Measurements from ENCODE around the gene SULF2.

SULF2 gene

DNA sequence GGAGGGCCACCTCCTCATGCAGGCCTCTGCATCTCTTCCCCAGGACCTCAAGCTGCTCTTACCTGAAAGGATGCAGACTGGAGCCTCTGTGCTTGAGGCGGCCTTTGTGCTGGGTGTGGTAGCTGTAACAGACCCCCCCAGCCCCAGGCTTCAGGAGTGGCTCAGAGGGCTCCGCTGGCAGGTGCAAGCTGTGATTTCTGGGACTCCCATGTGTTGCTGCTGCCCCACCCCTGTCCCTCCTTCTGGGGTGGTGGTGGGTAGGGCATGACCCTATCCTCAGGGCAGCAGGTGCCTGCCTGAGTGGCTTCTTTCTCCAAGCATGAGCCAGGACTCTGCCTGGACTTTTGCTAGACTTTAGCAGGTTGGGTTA lies 121.2 kb downstream of the SULF2 start:
- H3K9me3 ChIP-seq (ENCODE audit: control insufficient read depth, low read length), result no peaks in the 10 kb centered on the region
- no peak overlapping the region for H3K27ac ChIP-seq (ENCODE audit: insufficient read depth, low read length, poor library complexity, severe bottlenecking)
- H3K4me3 ChIP-seq (ENCODE audit: insufficient read depth, low read depth, low read length, poor library complexity, severe bottlenecking), result no peak overlapping the region
- H3K36me3 ChIP-seq (ENCODE audit: control insufficient read depth, insufficient read depth, low read length), result peaks cover 3% of the 10 kb centered on the region
- H3K27me3 ChIP-seq (replicated peaks; ENCODE audit: control insufficient read depth, insufficient read depth, low read length, poor library complexity, severe bottlenecking), result no peaks in the 10 kb centered on the region
- H3K4me1 ChIP-seq (ENCODE audit: control insufficient read depth, insufficient read depth, low read length, poor library complexity, severe bottlenecking), result no peaks in the 10 kb centered on the region
- DNase-seq, result no peak

DNA sequence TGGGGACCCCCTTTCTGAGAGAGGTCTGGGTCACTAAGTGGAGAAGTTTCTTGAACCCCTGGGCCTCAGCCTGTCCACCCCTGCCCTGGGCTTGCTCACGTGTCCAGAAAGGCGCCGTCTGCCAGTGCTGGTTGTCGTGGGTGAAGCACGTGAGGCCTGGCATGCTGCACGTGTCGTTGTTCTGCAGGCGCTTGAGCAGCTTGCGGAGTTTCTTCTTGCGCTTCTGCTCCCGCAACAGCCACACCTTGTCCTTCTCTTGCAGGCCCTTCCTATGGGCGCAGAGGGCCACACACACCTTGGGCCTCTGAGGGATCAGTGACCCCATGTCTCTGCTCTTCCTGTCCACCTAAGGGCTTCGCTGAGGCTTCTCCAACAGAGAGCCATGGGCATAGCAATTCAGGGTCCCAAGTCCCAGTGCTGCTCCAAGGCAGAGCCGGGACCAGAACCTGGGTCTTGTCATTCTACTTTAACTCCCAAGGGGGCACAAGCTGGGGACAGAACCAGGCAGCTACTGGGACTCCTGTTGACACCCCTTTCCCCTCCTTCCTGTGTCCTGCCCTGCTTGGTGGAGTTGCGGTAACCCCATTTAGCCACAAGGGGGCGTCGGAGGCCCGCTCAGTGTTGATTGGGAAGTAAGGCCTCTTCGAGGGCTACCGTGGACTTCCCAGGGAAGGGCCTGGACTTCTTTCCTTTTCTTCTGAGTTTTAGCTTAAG lies 121.8 kb downstream of the SULF2 start:
- Histone ChIP-seq H3K4me1 (ENCODE audit: control insufficient read depth, insufficient read depth, low read length, poor library complexity, severe bottlenecking) (no peaks in the 10 kb centered on the region), H3K4me3 (ENCODE audit: insufficient read depth, low read depth, low read length, poor library complexity, severe bottlenecking) (no peak overlapping the region), H3K9me3 (ENCODE audit: control insufficient read depth, low read length) (no peaks in the 10 kb centered on the region), H3K27ac (ENCODE audit: insufficient read depth, low read length, poor library complexity, severe bottlenecking) (no peak overlapping the region), H3K36me3 (ENCODE audit: control insufficient read depth, insufficient read depth, low read length) (peaks cover 3% of the 10 kb centered on the region), H3K27me3 (replicated peaks; ENCODE audit: control insufficient read depth, insufficient read depth, low read length, poor library complexity, severe bottlenecking) (no peaks in the 10 kb centered on the region)
- peak; percentile 35 to 61 (median 43) for DNase-seq

DNA sequence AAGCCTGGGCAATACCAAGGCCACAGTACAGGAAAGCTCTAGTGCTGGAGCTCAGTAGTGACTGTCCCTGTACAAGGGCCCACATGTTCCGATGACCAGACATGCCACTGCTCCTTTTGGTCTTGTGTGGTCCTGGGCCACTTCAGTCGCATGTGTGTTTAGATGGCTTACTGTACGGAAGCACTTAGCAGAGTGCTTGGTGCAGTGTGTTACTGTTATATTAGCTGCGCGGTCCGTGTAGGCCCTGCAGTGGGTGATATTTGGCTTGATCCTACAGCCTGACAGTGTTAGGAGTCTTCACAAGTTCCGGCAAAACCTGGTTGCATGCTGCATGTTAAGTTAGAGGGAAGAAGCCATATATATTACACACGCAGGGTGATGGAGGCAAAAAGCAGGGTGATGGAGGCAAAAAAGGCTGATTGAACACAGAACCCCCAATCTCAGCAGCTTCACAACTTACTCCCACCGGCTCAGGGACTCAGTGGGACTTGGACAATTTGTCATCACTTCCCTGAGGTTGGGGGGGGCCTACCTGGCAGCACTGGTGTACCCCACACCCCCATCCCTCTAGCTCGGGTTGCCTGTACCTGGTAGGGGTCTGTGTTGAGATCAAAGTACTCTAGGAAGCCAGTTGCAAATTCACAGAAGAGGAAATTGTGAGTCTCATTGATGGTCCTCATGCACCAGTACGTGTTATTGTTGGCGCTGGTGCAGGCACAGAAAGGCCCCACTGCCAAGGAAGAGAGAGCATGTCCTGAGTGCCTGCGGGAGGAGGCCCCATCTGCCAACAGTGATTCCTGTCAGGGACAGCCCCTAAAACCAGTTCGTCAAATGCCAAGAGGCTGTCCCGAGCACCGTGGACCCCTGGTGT lies 122.6 kb downstream of the SULF2 start:
- Histone ChIP-seq H3K4me1 (ENCODE audit: control insufficient read depth, insufficient read depth, low read length, poor library complexity, severe bottlenecking) (no peaks in the 10 kb centered on the region), H3K4me3 (ENCODE audit: insufficient read depth, low read depth, low read length, poor library complexity, severe bottlenecking) (no peak overlapping the region), H3K36me3 (ENCODE audit: control insufficient read depth, insufficient read depth, low read length) (peaks cover 3% of the 10 kb centered on the region), H3K27ac (ENCODE audit: insufficient read depth, low read length, poor library complexity, severe bottlenecking) (no peak overlapping the region), H3K9me3 (ENCODE audit: control insufficient read depth, low read length) (no peaks in the 10 kb centered on the region), H3K27me3 (replicated peaks; ENCODE audit: control insufficient read depth, insufficient read depth, low read length, poor library complexity, severe bottlenecking) (no peaks in the 10 kb centered on the region)
- DNase-seq, result no peak

GRCh38 chr20:47661714-47662113 lies 123.6 kb downstream of the SULF2 start:
- Histone ChIP-seq H3K36me3 (ENCODE audit: control insufficient read depth, insufficient read depth, low read length) (peaks cover 3% of the 10 kb centered on the region), H3K4me1 (ENCODE audit: control insufficient read depth, insufficient read depth, low read length, poor library complexity, severe bottlenecking) (no peaks in the 10 kb centered on the region), H3K4me3 (ENCODE audit: insufficient read depth, low read depth, low read length, poor library complexity, severe bottlenecking) (no peak overlapping the region), H3K27me3 (replicated peaks; ENCODE audit: control insufficient read depth, insufficient read depth, low read length, poor library complexity, severe bottlenecking) (no peaks in the 10 kb centered on the region), H3K9me3 (ENCODE audit: control insufficient read depth, low read length) (no peaks in the 10 kb centered on the region), H3K27ac (ENCODE audit: insufficient read depth, low read length, poor library complexity, severe bottlenecking) (no peak overlapping the region)
- no peak for DNase-seq

GRCh38 chr20:47660983-47661700 lies 124.1 kb downstream of the SULF2 start:
- Histone ChIP-seq H3K27me3 (replicated peaks; ENCODE audit: control insufficient read depth, insufficient read depth, low read length, poor library complexity, severe bottlenecking) (no peaks in the 10 kb centered on the region), H3K27ac (ENCODE audit: insufficient read depth, low read length, poor library complexity, severe bottlenecking) (no peak overlapping the region), H3K9me3 (ENCODE audit: control insufficient read depth, low read length) (no peaks in the 10 kb centered on the region), H3K4me3 (ENCODE audit: insufficient read depth, low read depth, low read length, poor library complexity, severe bottlenecking) (no peak overlapping the region), H3K4me1 (ENCODE audit: control insufficient read depth, insufficient read depth, low read length, poor library complexity, severe bottlenecking) (no peaks in the 10 kb centered on the region), H3K36me3 (ENCODE audit: control insufficient read depth, insufficient read depth, low read length) (peaks cover 3% of the 10 kb centered on the region)
- DNase-seq, result no peak

- Histone ChIP-seq H3K27ac (ENCODE audit: insufficient read depth, low read length, poor library complexity, severe bottlenecking) (no peak overlapping the region), H3K4me1 (ENCODE audit: control insufficient read depth, insufficient read depth, low read length, poor library complexity, severe bottlenecking) (no peaks in the 10 kb centered on the region), H3K9me3 (ENCODE audit: control insufficient read depth, low read length) (no peaks in the 10 kb centered on the region), H3K36me3 (ENCODE audit: control insufficient read depth, insufficient read depth, low read length) (peaks cover 3% of the 10 kb centered on the region), H3K27me3 (replicated peaks; ENCODE audit: control insufficient read depth, insufficient read depth, low read length, poor library complexity, severe bottlenecking) (no peaks in the 10 kb centered on the region), H3K4me3 (ENCODE audit: insufficient read depth, low read depth, low read length, poor library complexity, severe bottlenecking) (no peak overlapping the region)
- no peak for DNase-seq
Measured at GRCh38 chr20:47660602-47660905, 124.7 kb downstream of the SULF2 start.

DNA sequence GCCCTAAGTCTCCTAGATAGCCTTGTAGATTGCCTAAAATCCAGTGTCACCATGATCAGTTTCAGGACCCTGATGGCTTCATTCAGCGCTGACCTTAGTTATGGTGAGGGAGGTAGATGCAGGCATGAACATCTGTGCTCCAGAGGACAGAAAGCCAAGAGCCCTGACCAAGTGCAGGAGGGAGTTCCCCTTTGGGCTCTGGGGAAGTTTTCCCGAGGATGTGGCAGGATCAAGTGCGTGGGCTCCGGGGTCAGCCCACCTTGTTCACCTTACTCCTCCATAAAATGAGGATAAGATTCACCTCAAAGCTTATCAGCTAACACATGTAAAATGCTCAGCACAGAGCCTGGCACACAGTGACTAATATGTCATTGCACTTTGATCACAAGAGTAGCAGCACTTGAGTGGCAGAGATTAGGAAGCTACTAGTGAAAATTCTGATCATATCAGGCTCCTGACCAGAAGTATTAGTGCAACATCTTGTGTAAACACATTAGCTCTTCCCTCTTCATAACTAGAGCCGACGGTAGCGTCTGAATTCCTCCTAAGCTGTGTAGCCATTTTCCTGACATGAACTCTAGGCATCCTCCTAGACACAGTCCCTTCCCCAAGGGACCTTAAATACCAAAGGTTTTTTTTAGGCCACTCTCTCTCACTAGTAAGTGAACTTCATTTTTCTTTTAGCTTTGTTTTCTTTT lies 125.2 kb downstream of the SULF2 start:
- Histone ChIP-seq H3K9me3 (ENCODE audit: control insufficient read depth, low read length) (no peaks in the 10 kb centered on the region), H3K36me3 (ENCODE audit: control insufficient read depth, insufficient read depth, low read length) (peaks cover 3% of the 10 kb centered on the region), H3K27ac (ENCODE audit: insufficient read depth, low read length, poor library complexity, severe bottlenecking) (no peak overlapping the region), H3K27me3 (replicated peaks; ENCODE audit: control insufficient read depth, insufficient read depth, low read length, poor library complexity, severe bottlenecking) (no peaks in the 10 kb centered on the region), H3K4me3 (ENCODE audit: insufficient read depth, low read depth, low read length, poor library complexity, severe bottlenecking) (no peak overlapping the region), H3K4me1 (ENCODE audit: control insufficient read depth, insufficient read depth, low read length, poor library complexity, severe bottlenecking) (no peaks in the 10 kb centered on the region)
- DNase-seq, result no peak

GRCh38 chr20:47656318-47656717 lies 129.0 kb downstream of the SULF2 start:
- peaks cover 33% of the 10 kb centered on the region for H3K36me3 ChIP-seq (ENCODE audit: control insufficient read depth, insufficient read depth, low read length)
- no peaks in the 10 kb centered on the region for H3K27me3 ChIP-seq (replicated peaks; ENCODE audit: control insufficient read depth, insufficient read depth, low read length, poor library complexity, severe bottlenecking)
- H3K9me3 ChIP-seq (ENCODE audit: control insufficient read depth, low read length), result no peaks in the 10 kb centered on the region
- no peaks in the 10 kb centered on the region for H3K4me1 ChIP-seq (ENCODE audit: control insufficient read depth, insufficient read depth, low read length, poor library complexity, severe bottlenecking)
- DNase-seq, result no peak
- no peak overlapping the region for H3K4me3 ChIP-seq (ENCODE audit: insufficient read depth, low read depth, low read length, poor library complexity, severe bottlenecking)
- no peak overlapping the region for H3K27ac ChIP-seq (ENCODE audit: insufficient read depth, low read length, poor library complexity, severe bottlenecking)

- no peak overlapping the region for H3K4me3 ChIP-seq (ENCODE audit: insufficient read depth, low read depth, low read length, poor library complexity, severe bottlenecking)
- no peaks in the 10 kb centered on the region for H3K27me3 ChIP-seq (replicated peaks; ENCODE audit: control insufficient read depth, insufficient read depth, low read length, poor library complexity, severe bottlenecking)
- H3K4me1 ChIP-seq (ENCODE audit: control insufficient read depth, insufficient read depth, low read length, poor library complexity, severe bottlenecking), result no peaks in the 10 kb centered on the region
- H3K9me3 ChIP-seq (ENCODE audit: control insufficient read depth, low read length), result no peaks in the 10 kb centered on the region
- DNase-seq, result no peak
- H3K36me3 ChIP-seq (ENCODE audit: control insufficient read depth, insufficient read depth, low read length), result peaks cover 40% of the 10 kb centered on the region
- no peak overlapping the region for H3K27ac ChIP-seq (ENCODE audit: insufficient read depth, low read length, poor library complexity, severe bottlenecking)
Measured at GRCh38 chr20:47655635-47656034, 129.6 kb downstream of the SULF2 start.

Data from effector memory CD4-positive, alpha-beta T cell (primary cell).